ENCODE measurements around the gene GNAI3.

- TF ChIP-seq CTCF (IDR thresholded peaks at IDR 0.05) (no peak), POLR2A (IDR thresholded peaks at IDR 0.05) (no peak)
These were observed 5.0 kb upstream of the GNAI3 start for GRCh38 chr1:109543283-109543987.

Measured in body of pancreas (tissue), 4 donors.